SU-DHL-6 (cell line): Measurements from ENCODE around the gene MYO15A.

Experiments
- EZH2phosphoT487 ChIP-seq: fragments of 200-600 bp; sonication (generic), shearing (Covaris generic); conservative IDR thresholded peaks from 2 replicates; pipeline ENCODE4 v1.6.1; 2018; ENCODE audit warnings: mild to moderate bottlenecking, antibody characterized with exemption, low read length, moderate library complexity, mixed read lengths
- TF ChIP-seq, protein P1 (sequence below): fragments of 200-600 bp; sonication (generic); IDR thresholded peaks from one replicate; pipeline ENCODE4 v1.5.1; 2017; ENCODE audit warnings: antibody characterized with exemption, mild to moderate bottlenecking, low read length, moderate library complexity; ENCODE audit not compliant: insufficient read depth, poor library complexity, severe bottlenecking

DNA sequence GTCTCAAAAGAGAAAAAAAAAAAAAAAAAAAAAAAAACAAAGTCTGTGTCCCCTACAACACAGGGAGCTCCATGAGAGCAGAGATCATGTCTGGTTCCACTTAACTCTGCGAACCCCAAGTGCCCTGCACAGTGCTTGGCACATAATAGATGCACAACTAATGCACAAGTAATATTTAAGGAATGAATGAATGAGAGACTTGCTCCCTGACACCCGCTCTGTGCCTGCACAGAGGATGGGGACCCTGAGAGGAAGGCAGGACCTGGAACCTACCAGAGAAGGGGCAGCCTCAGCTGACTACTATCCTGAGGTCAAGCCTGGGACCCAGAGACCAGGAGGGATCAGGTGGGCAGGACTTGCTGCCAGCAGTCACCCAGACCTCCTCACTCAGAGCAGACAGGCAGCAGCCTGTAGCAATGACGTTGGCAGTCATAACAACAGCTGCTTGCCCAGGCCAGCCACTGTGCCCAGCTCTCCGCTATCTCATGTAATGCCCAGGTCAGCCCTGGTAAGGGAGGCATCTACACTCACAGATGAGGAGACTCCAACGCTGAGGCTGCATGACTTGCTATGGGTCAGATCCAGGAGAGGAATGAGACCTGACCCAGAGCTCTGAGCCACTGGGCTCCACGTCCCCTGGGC, 2.9 kb downstream of the MYO15A start:
- TF ChIP-seq, protein P1, sequence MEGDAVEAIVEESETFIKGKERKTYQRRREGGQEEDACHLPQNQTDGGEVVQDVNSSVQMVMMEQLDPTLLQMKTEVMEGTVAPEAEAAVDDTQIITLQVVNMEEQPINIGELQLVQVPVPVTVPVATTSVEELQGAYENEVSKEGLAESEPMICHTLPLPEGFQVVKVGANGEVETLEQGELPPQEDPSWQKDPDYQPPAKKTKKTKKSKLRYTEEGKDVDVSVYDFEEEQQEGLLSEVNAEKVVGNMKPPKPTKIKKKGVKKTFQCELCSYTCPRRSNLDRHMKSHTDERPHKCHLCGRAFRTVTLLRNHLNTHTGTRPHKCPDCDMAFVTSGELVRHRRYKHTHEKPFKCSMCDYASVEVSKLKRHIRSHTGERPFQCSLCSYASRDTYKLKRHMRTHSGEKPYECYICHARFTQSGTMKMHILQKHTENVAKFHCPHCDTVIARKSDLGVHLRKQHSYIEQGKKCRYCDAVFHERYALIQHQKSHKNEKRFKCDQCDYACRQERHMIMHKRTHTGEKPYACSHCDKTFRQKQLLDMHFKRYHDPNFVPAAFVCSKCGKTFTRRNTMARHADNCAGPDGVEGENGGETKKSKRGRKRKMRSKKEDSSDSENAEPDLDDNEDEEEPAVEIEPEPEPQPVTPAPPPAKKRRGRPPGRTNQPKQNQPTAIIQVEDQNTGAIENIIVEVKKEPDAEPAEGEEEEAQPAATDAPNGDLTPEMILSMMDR = no peak
- TF ChIP-seq EZH2phosphoT487 = no peak
